Lower lobe of right lung (tissue), 2 donors: ENCODE results near the gene CANX. TPM values are rescaled to one million over a fixed set of nuclear protein-coding genes. Genes with fewer than 3 reads are reported as not detected.
A peak's percentile ranks its signal among the peaks of the same experiment; 100 is the strongest.

Source experiments
- ATAC-seq, 2 donors: fragments of 200-7000 bp; cut with Tn5 transposase; one replicate each; pipeline ENCODE4 v1.9.1; 2020 to 2022; ENCODE audit warnings: mild to moderate bottlenecking in 2 of 2, moderate library complexity in 2 of 2
- DNase-seq: peaks from one replicate; pipeline ENCODE4 v3.0.0-alpha.2; 2020
- H3K27ac ChIP-seq: fragments of 200-600 bp; one replicate; pipeline ENCODE4 v1.8.0; 2022
- H3K27me3 ChIP-seq: fragments of 200-600 bp; one replicate; pipeline ENCODE4 v1.8.0; 2022; ENCODE audit warnings: low read depth
- H3K36me3 ChIP-seq: fragments of 200-600 bp; one replicate; pipeline ENCODE4 v1.8.0; 2022; ENCODE audit warnings: mild to moderate bottlenecking
- H3K4me1 ChIP-seq: fragments of 200-600 bp; one replicate; pipeline ENCODE4 v1.8.0; 2022
- H3K4me3 ChIP-seq: fragments of 200-600 bp; one replicate; pipeline ENCODE4 v1.8.0; 2022; ENCODE audit warnings: mild to moderate bottlenecking
- H3K9me3 ChIP-seq: fragments of 200-600 bp; one replicate; pipeline ENCODE4 v1.8.0; 2022
- CTCF ChIP-seq: fragments of 200-600 bp; IDR thresholded peaks from one replicate; pipeline ENCODE4 v1.8.0; 2022; ENCODE audit warnings: antibody characterized with exemption, mild to moderate bottlenecking
- intact Hi-C: fragments of 100-400 bp; cut with DNase I; formaldehyde crosslinking; loops from one replicate; pipeline ENCODE4 v1.11.0; 2022
- total RNA-seq: library from RNA; stranded (reverse); fragmentation: NEBNext Ultra II Directional; extraction: Animal tissue kit (Norgen Biotek cat#: 25700); gene quantifications from one replicate; pipeline ENCODE4 v1.2.1, GENCODE V29; 2021
- donor health status: DM: no; HTN: yes; CAD: no; lungs with severe emphysema.

The CANX gene
- total RNA-seq, 1 donor from 2014 or later: 603 TPM

- DNase-seq (peak; percentile 38), ATAC-seq (no peak)
- intact Hi-C loops: no loop called here
- H3K27me3 ChIP-seq: no peaks in the 10 kb centered on the region
- H3K27ac ChIP-seq: peak overlapping the region; percentile 6
- H3K4me3 ChIP-seq: no peak overlapping the region
- H3K4me1 ChIP-seq: peaks cover 79% of the 10 kb centered on the region
- no peaks in the 10 kb centered on the region for H3K36me3 ChIP-seq
- no peaks in the 10 kb centered on the region for H3K9me3 ChIP-seq
- no peak for TF ChIP-seq CTCF
Measured at GRCh38 chr5:179759581-179760551, 61.1 kb downstream of the CANX start.

GRCh38 chr5:179762079-179762780, 63.5 kb downstream of the CANX start:
- intact Hi-C loops: no loop called here
- H3K4me3 ChIP-seq: no peak overlapping the region
- DNase-seq: no peak
- no peak for TF ChIP-seq CTCF
- no peaks in the 10 kb centered on the region for H3K9me3 ChIP-seq
- H3K36me3 ChIP-seq: peaks cover 21% of the 10 kb centered on the region
- ATAC-seq: peak; percentile 23 to 26
- no peak overlapping the region for H3K27ac ChIP-seq
- H3K27me3 ChIP-seq: no peaks in the 10 kb centered on the region
- peaks cover 91% of the 10 kb centered on the region for H3K4me1 ChIP-seq

- peaks cover 85% of the 10 kb centered on the region for H3K4me1 ChIP-seq
- DNase-seq: no peak
Measured at GRCh38 chr5:179762781-179763176, 64.0 kb downstream of the CANX start.

GRCh38 chr5:179763215-179763945, 64.6 kb downstream of the CANX start:
- ATAC-seq: peak; percentile 76 to 87
- H3K9me3 ChIP-seq: no peaks in the 10 kb centered on the region
- intact Hi-C loops: no loop called here
- no peak overlapping the region for H3K27ac ChIP-seq
- H3K4me1 ChIP-seq: peaks cover 79% of the 10 kb centered on the region
- H3K27me3 ChIP-seq: no peaks in the 10 kb centered on the region
- peaks cover 31% of the 10 kb centered on the region for H3K36me3 ChIP-seq
- peak; percentile 60 for DNase-seq
- TF ChIP-seq CTCF: peak; percentile 87
- no peak overlapping the region for H3K4me3 ChIP-seq

More at GRCh38 chr5:179762781-179763176, 64.0 kb downstream of the CANX start:
- no peak for TF ChIP-seq CTCF
- no peaks in the 10 kb centered on the region for H3K9me3 ChIP-seq
- H3K4me3 ChIP-seq: no peak overlapping the region
- H3K36me3 ChIP-seq: peaks cover 25% of the 10 kb centered on the region
- intact Hi-C loops: no loop called here
- H3K27ac ChIP-seq: no peak overlapping the region
- H3K27me3 ChIP-seq: no peaks in the 10 kb centered on the region
- no peak for ATAC-seq

GRCh38 chr5:179764056-179764455, 65.3 kb downstream of the CANX start:
- peaks cover 37% of the 10 kb centered on the region for H3K36me3 ChIP-seq
- no peak overlapping the region for H3K4me3 ChIP-seq
- peaks cover 77% of the 10 kb centered on the region for H3K4me1 ChIP-seq
- DNase-seq (peak; percentile 13), ATAC-seq (no peak)
- H3K27ac ChIP-seq: no peak overlapping the region
- no peaks in the 10 kb centered on the region for H3K9me3 ChIP-seq
- no peaks in the 10 kb centered on the region for H3K27me3 ChIP-seq
- no peak for TF ChIP-seq CTCF
- intact Hi-C loops: no loop called here
